ENCODE measurements around the gene NKD1.

- TF ChIP-seq, protein P1, sequence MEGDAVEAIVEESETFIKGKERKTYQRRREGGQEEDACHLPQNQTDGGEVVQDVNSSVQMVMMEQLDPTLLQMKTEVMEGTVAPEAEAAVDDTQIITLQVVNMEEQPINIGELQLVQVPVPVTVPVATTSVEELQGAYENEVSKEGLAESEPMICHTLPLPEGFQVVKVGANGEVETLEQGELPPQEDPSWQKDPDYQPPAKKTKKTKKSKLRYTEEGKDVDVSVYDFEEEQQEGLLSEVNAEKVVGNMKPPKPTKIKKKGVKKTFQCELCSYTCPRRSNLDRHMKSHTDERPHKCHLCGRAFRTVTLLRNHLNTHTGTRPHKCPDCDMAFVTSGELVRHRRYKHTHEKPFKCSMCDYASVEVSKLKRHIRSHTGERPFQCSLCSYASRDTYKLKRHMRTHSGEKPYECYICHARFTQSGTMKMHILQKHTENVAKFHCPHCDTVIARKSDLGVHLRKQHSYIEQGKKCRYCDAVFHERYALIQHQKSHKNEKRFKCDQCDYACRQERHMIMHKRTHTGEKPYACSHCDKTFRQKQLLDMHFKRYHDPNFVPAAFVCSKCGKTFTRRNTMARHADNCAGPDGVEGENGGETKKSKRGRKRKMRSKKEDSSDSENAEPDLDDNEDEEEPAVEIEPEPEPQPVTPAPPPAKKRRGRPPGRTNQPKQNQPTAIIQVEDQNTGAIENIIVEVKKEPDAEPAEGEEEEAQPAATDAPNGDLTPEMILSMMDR (conservative IDR thresholded peaks at IDR 0.05), result no peak
- no peak for TF ChIP-seq EZH2 (IDR thresholded peaks at IDR 0.05; ENCODE audit: low read depth)
Observed at GRCh38 chr16:50681021-50681885, 133.1 kb downstream of the NKD1 start, which contains the start of gene SNX20.
